ENCODE measurements around the gene STX12.
A peak's percentile ranks its signal among the peaks of the same experiment; 100 is the strongest.
"Not testable (repeated sequence)": the region's sequence is repeated elsewhere in the genome, so short reads cannot be mapped to it uniquely, and the experiment has no call there.

STX12 gene

GRCh38 chr1:27831568-27832410 is 58.8 kb downstream of the STX12 start:
- Histone ChIP-seq H3K9me3 (ENCODE audit: control insufficient read depth in 1 of 2, low read length in 2 of 2) (no peaks in the 10 kb centered on the region), H3K36me3 (ENCODE audit: control insufficient read depth in 1 of 2, insufficient read depth in 2 of 2, low read length in 2 of 2) (peaks cover 20 to 28% of the 10 kb centered on the region in 2 donors), H3K4me1 (ENCODE audit: control insufficient read depth in 1 of 2, insufficient read depth in 2 of 2, low read length in 2 of 2) (peaks cover 13 to 23% of the 10 kb centered on the region in 2 donors), H3K27ac (ENCODE audit: low read length) (no peak overlapping the region), H3K4me3 (ENCODE audit: low read depth in 1 of 2, low read length in 2 of 2) (peak overlapping the region; percentile 87 to 100), H3K27me3 (ENCODE audit: low read depth, low read length) (no peaks in the 10 kb centered on the region)

- Histone ChIP-seq H3K4me1 (ENCODE audit: control insufficient read depth in 1 of 2, insufficient read depth in 2 of 2, low read length in 2 of 2) (peaks cover 13 to 23% of the 10 kb centered on the region in 2 donors), H3K36me3 (ENCODE audit: control insufficient read depth in 1 of 2, insufficient read depth in 2 of 2, low read length in 2 of 2) (peaks cover 20 to 28% of the 10 kb centered on the region in 2 donors), H3K9me3 (ENCODE audit: control insufficient read depth in 1 of 2, low read length in 2 of 2) (no peaks in the 10 kb centered on the region), H3K27ac (ENCODE audit: low read length) (no peak overlapping the region), H3K27me3 (ENCODE audit: low read depth, low read length) (no peaks in the 10 kb centered on the region), H3K4me3 (ENCODE audit: low read depth in 1 of 2, low read length in 2 of 2) (no peak overlapping the region)
These were observed 59.7 kb downstream of the STX12 start for GRCh38 chr1:27832762-27833161.

GRCh38 chr1:27833470-27833869 is 60.5 kb downstream of the STX12 start:
- H3K27me3 ChIP-seq (ENCODE audit: low read depth, low read length), result no peaks in the 10 kb centered on the region
- no peaks in the 10 kb centered on the region for H3K9me3 ChIP-seq (ENCODE audit: control insufficient read depth in 1 of 2, low read length in 2 of 2)
- H3K4me1 ChIP-seq (ENCODE audit: control insufficient read depth in 1 of 2, insufficient read depth in 2 of 2, low read length in 2 of 2), result peaks cover 13 to 23% of the 10 kb centered on the region in 2 donors
- peaks cover 20 to 28% of the 10 kb centered on the region in 2 donors for H3K36me3 ChIP-seq (ENCODE audit: control insufficient read depth in 1 of 2, insufficient read depth in 2 of 2, low read length in 2 of 2)
- no peak overlapping the region for H3K27ac ChIP-seq (ENCODE audit: low read length)
- H3K4me3 ChIP-seq (ENCODE audit: low read depth in 1 of 2, low read length in 2 of 2), result no peak overlapping the region

GRCh38 chr1:27835046-27835445 is 62.0 kb downstream of the STX12 start:
- H3K9me3 ChIP-seq (ENCODE audit: control insufficient read depth in 1 of 2, low read length in 2 of 2), result no peaks in the 10 kb centered on the region
- peaks cover 21 to 41% of the 10 kb centered on the region in 2 donors for H3K36me3 ChIP-seq (ENCODE audit: control insufficient read depth in 1 of 2, insufficient read depth in 2 of 2, low read length in 2 of 2)
- H3K4me1 ChIP-seq (ENCODE audit: control insufficient read depth in 1 of 2, insufficient read depth in 2 of 2, low read length in 2 of 2), result peaks cover 13 to 19% of the 10 kb centered on the region in 2 donors
- H3K4me3 ChIP-seq (ENCODE audit: low read depth in 1 of 2, low read length in 2 of 2), result no peak overlapping the region
- H3K27me3 ChIP-seq (ENCODE audit: low read depth, low read length), result no peaks in the 10 kb centered on the region
- H3K27ac ChIP-seq (ENCODE audit: low read length), result no peak overlapping the region

- Histone ChIP-seq H3K4me1 (ENCODE audit: control insufficient read depth in 1 of 2, insufficient read depth in 2 of 2, low read length in 2 of 2) (peaks cover 13 to 19% of the 10 kb centered on the region in 2 donors), H3K27me3 (ENCODE audit: low read depth, low read length) (no peaks in the 10 kb centered on the region), H3K4me3 (ENCODE audit: low read depth in 1 of 2, low read length in 2 of 2) (no peak overlapping the region), H3K36me3 (ENCODE audit: control insufficient read depth in 1 of 2, insufficient read depth in 2 of 2, low read length in 2 of 2) (peaks cover 25 to 46% of the 10 kb centered on the region in 2 donors), H3K27ac (ENCODE audit: low read length) (no peak overlapping the region), H3K9me3 (ENCODE audit: control insufficient read depth in 1 of 2, low read length in 2 of 2) (no peaks in the 10 kb centered on the region)
These were observed 62.5 kb downstream of the STX12 start for GRCh38 chr1:27835501-27835900.

- no peaks in the 10 kb centered on the region for H3K27me3 ChIP-seq (ENCODE audit: low read depth, low read length)
- no peaks in the 10 kb centered on the region for H3K9me3 ChIP-seq (ENCODE audit: control insufficient read depth in 1 of 2, low read length in 2 of 2)
- H3K4me3 ChIP-seq (ENCODE audit: low read depth in 1 of 2, low read length in 2 of 2), result no peak overlapping the region
- H3K4me1 ChIP-seq (ENCODE audit: control insufficient read depth in 1 of 2, insufficient read depth in 2 of 2, low read length in 2 of 2), result no peaks in the 10 kb centered on the region
- peaks cover 37 to 57% of the 10 kb centered on the region in 2 donors for H3K36me3 ChIP-seq (ENCODE audit: control insufficient read depth in 1 of 2, insufficient read depth in 2 of 2, low read length in 2 of 2)
- H3K27ac ChIP-seq (ENCODE audit: low read length), result no peak overlapping the region
These were observed 76.9 kb downstream of the STX12 start for GRCh38 chr1:27849951-27850350.

- Histone ChIP-seq H3K4me3 (ENCODE audit: low read depth in 1 of 2, low read length in 2 of 2) (no peak overlapping the region), H3K27me3 (ENCODE audit: low read depth, low read length) (no peaks in the 10 kb centered on the region), H3K36me3 (ENCODE audit: control insufficient read depth in 1 of 2, insufficient read depth in 2 of 2, low read length in 2 of 2) (peaks cover 11 to 17% of the 10 kb centered on the region in 2 donors), H3K4me1 (ENCODE audit: control insufficient read depth in 1 of 2, insufficient read depth in 2 of 2, low read length in 2 of 2) (peaks cover 5 to 6% of the 10 kb centered on the region in 2 donors), H3K9me3 (ENCODE audit: control insufficient read depth in 1 of 2, low read length in 2 of 2) (no peaks in the 10 kb centered on the region), H3K27ac (ENCODE audit: low read length) (no peak overlapping the region)
These were observed 82.1 kb downstream of the STX12 start for GRCh38 chr1:27855085-27855484.

DNA sequence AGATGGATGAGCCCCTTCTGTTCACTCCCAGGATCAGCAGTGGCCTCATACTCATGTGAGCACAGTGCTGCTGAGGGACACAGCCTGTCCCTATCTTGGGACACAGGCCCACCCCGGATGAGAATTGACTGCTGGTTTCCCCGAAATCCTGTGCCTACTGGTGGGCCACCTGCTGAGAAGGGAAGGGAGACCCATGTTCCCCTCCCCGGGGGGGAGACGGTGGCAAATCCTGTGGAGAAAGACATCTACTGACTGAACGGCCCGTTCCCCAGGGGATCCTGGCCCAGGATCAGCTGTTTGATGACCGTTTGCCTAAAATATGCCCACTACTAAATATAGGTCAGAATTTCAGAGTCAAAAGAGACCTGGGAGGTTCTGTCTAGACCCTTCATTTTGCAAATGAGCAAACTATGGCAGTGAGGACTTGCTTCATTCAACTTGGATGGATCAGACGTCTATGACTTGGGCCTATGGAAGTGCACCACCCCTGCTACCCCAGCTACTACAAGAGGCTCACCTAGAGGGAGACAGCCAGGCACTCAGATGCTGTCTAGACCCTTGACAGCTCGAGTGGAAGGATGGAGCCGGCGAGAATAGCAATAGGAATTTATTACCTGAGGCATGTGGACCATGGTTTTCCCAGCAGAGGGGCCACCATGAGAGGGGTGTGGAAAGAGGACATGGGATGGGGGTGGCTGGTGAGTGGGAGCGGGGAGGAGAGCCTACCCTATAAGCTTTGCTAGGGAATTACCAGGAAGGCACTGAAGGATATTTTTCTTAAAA is 83.7 kb downstream of the STX12 start:
- no peak overlapping the region for H3K4me3 ChIP-seq (ENCODE audit: low read depth in 1 of 2, low read length in 2 of 2)
- peaks cover 0 to 2% of the 10 kb centered on the region in 2 donors for H3K36me3 ChIP-seq (ENCODE audit: control insufficient read depth in 1 of 2, insufficient read depth in 2 of 2, low read length in 2 of 2)
- H3K27me3 ChIP-seq (ENCODE audit: low read depth, low read length), result no peaks in the 10 kb centered on the region
- peaks cover 5 to 6% of the 10 kb centered on the region in 2 donors for H3K4me1 ChIP-seq (ENCODE audit: control insufficient read depth in 1 of 2, insufficient read depth in 2 of 2, low read length in 2 of 2)
- no peak overlapping the region for H3K27ac ChIP-seq (ENCODE audit: low read length)
- no peaks in the 10 kb centered on the region for H3K9me3 ChIP-seq (ENCODE audit: control insufficient read depth in 1 of 2, low read length in 2 of 2)

DNA sequence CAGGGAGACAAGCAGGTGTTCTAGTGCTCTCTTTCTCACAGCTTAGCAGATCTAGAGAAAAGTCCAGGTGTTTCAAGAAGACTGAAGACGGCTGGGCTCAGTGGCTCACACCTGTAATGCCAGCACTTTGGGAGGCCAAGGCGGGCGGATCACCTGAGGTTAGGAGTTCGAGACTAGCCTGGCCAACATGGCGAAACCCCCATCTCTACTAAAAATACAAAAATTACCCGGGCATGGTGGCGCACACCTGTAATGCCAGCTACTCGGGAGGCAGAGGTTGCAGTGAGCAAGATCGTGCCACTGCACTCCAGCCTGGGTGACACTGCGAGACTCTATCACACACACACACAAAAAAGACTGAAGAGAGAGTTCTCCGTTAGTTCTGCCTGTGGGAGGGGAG is 84.5 kb downstream of the STX12 start:
- H3K27me3 ChIP-seq (ENCODE audit: low read depth, low read length); H3K9me3 ChIP-seq (ENCODE audit: control insufficient read depth in 1 of 2, low read length in 2 of 2); H3K27ac ChIP-seq (ENCODE audit: low read length); H3K4me3 ChIP-seq (ENCODE audit: low read depth in 1 of 2, low read length in 2 of 2); H3K4me1 ChIP-seq (ENCODE audit: control insufficient read depth in 1 of 2, insufficient read depth in 2 of 2, low read length in 2 of 2); H3K36me3 ChIP-seq (ENCODE audit: control insufficient read depth in 1 of 2, insufficient read depth in 2 of 2, low read length in 2 of 2): not testable (repeated sequence)

GRCh38 chr1:27858072-27858948 is 85.3 kb downstream of the STX12 start:
- Histone ChIP-seq H3K27ac (ENCODE audit: low read length) (no peak overlapping the region), H3K4me3 (ENCODE audit: low read depth in 1 of 2, low read length in 2 of 2) (peak overlapping the region in 1 of 2 donors; percentile 26), H3K27me3 (ENCODE audit: low read depth, low read length) (no peaks in the 10 kb centered on the region), H3K9me3 (ENCODE audit: control insufficient read depth in 1 of 2, low read length in 2 of 2) (no peaks in the 10 kb centered on the region), H3K4me1 (ENCODE audit: control insufficient read depth in 1 of 2, insufficient read depth in 2 of 2, low read length in 2 of 2) (peaks cover 5 to 8% of the 10 kb centered on the region in 2 donors), H3K36me3 (ENCODE audit: control insufficient read depth in 1 of 2, insufficient read depth in 2 of 2, low read length in 2 of 2) (no peaks in the 10 kb centered on the region)

Data from muscle layer of duodenum (tissue), 2 donors.